HUDEP-2 (cell line): ENCODE results near the gene TFF3.

Experiments
- DNase-seq, 76 experiments: peaks; one replicate each; lab custom pipeline; 2025; ENCODE audit not compliant: unreplicated experiment in 76 of 76; lab: John Stamatoyannopoulos, UW

The TFF3 gene, protein sequence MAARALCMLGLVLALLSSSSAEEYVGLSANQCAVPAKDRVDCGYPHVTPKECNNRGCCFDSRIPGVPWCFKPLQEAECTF

DNA sequence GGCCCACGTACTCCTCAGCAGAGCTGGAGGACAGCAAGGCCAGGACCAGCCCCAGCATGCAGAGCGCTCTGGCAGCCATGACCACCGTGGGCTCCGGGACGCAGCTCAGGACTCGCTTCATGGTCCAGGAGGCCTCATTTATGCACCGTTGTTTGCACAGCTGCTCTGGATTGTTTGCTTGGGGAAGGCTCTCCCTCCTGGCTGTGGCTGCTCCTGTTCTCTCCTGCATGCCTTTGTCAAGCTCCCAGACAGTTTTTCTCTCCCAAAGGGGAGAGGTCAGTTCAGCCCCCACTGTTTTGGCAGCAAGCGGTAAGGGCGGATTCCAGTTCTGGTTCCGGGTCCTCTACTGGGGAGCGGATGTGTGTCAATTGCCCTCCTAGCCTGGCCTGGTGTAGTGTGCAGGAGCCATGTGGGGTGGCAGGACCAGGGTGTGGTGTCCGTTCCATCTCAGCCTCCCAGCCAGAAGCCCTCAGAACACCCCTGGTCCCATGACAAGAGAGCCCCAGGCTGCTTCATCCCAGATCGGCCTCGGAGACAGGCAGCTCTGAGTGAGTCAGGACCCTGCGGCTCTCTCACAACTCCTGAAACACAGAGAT is at the start of gene TFF3:
TFF3 (minus strand) TSS at position 114 of the 596 bp plus-strand sequence; CDS start at position 79, 35 bp downstream.
- DNase-seq: no peak

DNA sequence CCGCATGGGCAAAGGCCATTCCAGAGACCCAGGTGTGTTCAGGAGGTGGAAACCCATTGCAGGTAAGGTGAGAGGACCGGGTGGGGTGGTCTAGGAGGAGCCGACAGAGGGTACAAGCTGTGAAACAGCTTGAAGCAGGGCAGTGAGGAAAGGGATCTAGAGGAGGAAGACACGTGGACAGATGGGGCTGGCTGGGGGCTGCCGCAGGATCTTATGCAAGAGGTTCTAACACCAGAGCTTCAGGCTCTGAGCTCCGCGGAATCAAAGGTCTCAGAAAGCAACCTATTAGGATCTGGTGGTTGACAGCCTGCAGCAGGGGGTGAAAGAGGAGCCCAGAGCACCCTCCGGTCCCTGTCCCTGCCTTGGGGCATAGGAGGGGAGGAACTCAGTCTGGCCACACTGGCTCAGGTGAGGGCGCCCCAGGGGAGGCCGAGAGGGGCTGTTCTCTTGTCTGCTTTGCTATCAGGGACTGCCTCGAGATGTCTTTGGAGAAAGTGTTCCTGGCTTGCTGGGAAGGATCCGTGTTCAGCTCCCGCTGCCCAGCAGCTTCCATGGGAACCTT is 49.2 kb upstream of the TFF3 start:
- DNase-seq: no peak

DNA sequence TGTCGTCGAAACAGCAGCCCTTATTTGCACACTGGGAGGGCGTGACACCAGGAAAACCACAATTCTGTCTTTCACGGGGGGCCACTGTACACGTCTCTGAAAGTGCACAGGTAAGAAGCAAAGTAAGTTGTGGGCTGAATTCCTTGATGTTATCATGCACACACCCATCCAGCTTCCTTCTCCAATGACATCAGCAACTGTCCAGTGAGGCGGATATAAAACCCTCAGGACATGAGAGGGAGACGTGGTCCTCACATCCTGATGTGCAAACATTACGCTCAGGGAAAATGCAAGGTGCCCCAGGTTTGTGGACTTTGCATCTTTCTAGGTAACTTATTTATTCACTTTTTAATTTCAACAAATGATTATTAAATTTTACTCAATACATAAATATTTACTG is 48.1 kb upstream of the TFF3 start:
- no peak for DNase-seq

DNA sequence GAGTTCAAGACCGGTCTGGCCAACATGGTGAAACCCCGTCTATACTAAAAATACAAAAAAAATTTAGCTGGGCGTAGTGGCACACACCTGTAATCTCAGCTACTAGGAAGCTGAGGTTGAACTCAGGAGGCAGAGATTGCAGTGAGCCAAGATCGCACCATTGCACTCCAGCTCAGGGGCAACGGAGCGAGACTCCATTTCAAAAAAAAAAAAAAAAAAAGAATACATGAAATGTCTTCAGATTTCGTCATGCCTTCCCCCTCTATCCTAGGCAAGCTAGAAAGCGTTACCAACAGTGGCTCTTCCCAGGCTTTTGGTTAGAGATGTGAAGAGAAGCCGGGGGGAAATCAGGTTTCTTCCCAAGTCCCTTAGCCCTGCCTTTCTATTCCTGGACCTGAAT is 47.5 kb upstream of the TFF3 start:
- no peak for DNase-seq

DNA sequence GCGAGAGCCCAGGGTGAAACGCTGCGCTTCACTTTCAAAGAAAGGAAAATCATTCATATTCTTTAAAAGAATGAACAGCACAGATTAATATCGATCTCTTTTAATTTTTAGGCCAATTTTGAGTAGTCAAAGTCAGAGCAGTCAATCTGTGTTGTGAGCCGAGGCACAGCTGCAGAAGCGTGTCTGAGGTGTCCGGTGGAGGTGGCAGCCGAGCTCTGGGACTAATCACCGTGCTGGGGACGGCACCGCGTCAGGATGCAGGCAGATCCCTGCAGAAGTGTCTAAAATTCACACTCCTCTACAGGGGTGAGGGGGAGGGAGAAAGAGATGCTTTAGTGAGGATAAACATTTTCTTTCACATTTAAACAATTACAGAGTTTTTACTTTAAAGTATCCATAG is 47.0 kb upstream of the TFF3 start:
- no peak for DNase-seq

DNA sequence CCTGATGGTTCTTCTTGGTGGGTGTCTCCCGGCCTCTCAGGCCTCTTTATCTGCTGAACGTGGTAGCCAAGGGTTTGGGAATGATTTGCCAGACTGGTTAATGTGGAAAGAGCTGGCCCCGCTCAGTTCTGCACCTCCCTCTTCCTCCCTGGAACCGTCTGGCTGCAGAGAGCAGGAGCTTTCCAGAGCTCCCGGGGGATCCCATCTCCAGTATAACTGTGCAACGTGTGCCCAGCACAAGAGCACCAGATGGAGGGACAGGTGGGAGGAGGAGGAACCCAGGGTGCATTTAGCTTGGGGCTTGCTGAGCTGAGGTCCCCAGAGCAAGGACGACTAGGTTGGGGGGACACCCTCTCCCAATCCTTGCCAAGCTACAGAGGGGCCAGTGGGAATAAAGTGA is 46.1 kb upstream of the TFF3 start:
- no peak for DNase-seq

DNA sequence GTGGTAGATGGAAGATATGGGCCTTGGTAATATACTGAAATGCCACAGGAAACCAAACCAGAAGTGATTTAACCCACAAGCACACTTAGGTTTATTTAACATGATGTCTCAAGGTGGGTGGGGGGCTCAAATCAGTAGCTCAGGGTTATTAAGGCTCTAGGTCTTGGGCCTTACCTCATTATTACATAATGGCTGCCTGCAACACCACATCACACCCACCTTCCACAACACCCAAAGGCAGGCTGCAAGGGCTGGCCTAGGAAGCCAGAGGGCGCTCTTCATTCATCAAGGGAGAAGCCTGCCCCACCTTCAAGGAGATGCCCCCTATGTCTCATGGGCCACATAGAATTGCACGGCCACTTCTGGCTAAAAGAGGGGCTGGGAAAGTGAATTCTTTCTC is 45.1 kb upstream of the TFF3 start:
- DNase-seq: no peak

DNA sequence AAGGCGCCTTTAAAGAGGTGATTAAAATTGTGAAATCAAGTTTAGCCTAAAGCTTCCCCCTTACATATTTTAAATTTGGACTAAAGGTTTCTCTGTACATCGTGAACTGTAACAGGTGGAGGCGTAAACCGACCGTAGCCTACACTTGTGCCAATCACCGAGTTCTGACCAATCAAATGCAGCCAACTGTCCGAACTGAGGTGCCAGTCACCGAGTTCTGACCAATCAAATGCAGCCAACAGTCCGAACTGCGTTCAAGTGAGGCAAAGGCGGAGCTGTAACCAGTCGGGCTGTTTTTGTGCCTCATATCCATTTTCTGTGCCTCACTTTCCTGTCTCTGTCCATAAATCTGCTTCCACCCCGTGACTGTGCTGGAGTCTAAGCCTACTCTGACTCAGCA is 43.7 kb upstream of the TFF3 start:
- no peak for DNase-seq

DNA sequence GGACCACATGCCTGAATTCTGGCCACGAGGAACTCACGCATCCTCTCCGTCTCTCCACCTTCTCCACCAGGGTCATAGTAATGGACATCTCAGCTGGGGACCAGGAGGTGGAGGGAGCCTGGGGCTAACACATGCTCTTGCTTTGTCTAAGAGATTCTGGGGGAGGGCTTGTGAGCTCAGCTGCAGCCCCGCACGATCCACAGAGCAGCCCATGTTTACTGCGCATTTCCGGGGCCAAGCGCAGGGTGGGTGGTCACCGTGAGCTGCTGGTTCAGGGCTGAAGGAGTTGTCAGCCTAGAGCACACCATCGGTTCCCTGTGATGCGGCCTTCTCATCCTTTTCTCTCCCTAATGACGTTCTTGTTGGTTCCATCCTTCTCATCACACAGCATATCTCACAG is 43.1 kb upstream of the TFF3 start:
- no peak for DNase-seq

DNA sequence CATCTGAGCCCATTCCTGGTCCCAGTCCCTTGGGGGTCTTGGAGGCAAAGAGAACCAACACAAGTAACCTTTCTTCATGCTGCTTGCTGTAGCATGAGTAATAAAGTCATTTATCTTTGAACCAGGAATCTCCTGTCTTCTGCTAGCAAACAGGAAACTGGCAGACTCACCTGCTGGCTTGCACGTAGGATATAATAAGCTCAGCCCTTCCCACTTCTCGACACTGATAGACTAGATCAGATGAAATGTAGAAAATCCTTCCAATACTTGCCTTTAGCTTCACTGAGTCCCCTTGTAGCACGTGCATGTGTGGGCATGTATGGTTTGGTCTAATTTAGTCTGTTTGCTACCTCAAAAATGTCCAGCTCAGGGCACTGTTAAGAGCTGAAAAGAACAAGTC is 42.1 kb upstream of the TFF3 start:
- no peak for DNase-seq

DNA sequence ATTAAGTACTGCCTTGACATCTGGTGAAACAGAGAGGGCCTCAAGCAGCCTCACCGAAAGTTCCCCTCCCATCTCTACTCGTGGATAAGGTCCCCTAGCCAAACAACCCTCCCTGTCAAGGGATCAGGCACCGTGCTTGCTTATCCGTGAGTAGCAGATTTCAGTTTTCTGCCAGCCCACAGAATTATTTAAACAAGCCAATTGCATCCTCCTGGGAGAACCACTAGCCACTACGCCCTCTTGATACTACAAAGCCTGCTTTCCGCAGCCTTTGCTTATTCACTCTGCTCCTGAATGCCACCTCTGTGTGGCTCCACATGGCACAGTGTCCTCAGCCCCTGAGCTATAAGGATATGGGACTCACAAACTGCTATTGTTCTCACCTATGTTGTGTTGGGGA is 41.4 kb upstream of the TFF3 start:
- no peak for DNase-seq

DNA sequence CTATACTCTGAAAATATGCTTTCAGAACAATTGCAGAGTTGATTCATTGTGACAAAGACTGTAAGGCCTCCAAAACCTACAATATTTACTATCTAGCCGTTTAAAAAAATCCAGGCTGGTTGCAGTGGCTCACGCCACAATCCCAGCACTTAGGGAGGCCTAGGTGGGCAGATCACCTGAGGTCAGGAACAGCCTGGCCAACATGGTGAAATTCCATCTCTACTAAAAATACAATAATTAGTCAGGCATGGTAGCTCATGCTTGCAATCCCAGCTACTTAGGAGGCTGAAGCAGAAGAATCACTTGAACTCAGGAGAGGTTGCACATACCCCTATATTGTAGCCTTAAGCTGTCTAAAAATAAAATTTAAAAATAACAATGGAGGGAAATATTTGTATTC is 40.8 kb upstream of the TFF3 start:
- no peak for DNase-seq

DNA sequence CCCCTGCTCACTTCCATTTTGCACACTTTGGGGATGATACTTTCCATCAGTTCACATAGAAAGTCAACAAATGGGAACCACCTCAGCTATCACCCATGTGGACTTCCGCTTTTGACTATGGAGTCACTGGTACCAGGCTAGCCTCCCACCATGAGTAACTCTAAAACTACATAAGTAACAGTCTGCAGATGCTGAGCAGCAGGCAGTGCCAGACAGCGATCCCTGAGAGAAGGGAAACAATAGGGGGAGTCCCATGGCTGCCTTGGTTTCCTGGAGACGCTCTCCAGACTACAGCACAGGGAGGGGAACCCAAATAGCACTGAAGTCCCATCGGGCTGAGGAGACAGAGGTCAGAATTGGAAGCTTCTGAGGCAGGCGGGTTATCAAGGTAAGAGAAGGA is 38.4 kb upstream of the TFF3 start:
- no peak for DNase-seq

DNA sequence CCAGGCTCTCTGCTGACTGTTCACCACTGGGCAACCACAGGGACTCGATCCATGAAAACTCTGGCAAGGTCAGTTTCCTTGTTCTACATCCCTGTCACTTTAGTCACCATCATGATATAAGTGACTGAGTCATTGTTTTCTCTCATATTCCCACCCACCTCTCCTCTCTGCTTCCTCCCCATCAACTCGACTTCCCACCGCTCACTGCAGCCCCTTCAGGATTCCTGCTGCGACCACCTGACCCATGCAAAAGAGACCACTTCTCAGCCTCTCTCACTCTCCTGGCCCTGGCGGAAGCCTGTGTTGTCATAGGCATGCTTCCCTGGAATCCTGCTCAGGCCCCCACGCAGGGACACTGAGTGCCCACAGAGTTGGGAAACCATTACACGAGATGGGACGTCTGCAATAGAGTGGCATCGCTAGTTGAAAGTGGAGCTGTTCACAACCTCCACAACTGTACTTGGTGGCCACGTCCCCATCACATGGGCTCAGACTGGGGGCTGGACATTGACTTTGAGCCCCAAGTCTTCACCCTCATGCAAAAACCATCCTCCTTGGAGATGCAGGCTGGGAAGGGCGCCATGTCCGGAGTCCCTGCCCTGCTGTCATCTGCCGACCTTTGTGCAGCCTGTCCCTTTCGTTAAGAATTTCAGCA is 37.4 kb upstream of the TFF3 start:
- no peak for DNase-seq

DNA sequence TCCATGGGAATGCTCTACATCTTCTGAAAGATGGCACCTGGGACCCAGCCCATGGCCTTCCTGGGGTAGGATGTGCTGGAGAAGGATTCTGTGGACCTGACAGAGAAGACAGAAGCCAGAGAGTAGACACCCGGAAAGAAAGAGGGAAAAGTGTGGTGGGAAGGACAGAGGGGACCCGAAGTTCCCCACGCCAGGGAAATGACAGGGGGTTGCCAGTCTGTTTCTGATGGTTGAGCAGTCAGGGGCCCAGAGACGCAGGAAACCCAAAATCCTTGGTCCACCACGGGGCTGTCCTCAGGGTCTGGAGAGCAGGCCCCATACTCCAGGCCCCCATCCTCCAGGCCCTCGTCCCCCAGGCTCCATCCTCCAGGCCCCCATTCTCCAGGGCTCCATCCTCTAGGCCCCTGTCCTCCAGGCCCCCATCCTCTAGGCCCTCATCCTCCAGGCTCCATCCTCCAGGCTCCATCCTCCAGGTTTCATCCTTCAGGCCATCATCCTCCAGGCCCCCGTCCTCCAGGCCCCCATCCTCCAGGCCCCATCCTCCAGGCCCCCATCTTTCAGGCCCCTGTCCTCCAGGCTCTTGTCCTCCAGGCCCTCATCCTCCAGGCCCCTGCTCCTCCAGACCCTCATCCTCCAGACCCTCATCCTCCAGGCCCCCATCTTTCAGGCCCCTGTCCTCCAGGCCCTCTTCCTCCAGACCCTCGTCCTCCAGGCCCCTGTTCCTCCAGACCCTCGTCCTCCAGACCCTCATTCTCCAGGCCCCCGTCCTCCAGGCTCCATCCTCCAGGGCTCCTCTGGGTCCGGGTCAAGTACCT is 36.6 kb upstream of the TFF3 start:
- no peak for DNase-seq

DNA sequence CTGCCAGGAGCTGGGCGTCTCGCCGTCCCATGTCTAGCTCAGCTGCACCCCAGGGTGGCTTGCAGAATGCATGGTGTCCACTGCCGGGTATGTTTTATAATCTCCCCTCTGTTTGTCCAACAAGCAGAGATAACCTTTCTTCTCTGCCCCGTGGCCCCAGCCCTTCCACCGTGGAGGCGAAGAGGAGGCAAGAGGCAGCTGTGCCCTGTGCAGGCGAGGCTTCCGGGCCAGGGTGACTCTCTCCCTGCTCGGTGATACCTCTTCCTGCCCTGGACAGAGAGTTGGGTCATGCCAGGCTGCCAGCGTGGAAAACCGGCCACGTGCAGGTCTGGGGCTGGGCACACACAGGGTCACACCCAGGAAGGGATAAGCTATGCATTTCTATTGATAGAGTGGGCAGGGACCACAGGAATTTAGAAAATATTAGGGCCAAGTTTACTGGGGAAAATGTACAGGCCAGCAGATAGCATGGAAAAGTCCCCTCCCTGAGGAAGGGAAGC is 35.8 kb upstream of the TFF3 start, which contains the start of gene TFF2:
TFF2 (minus strand) TSS at position 68 of the 500 bp plus-strand sequence; CDS start at position 31, 37 bp downstream.
- DNase-seq: no peak

DNA sequence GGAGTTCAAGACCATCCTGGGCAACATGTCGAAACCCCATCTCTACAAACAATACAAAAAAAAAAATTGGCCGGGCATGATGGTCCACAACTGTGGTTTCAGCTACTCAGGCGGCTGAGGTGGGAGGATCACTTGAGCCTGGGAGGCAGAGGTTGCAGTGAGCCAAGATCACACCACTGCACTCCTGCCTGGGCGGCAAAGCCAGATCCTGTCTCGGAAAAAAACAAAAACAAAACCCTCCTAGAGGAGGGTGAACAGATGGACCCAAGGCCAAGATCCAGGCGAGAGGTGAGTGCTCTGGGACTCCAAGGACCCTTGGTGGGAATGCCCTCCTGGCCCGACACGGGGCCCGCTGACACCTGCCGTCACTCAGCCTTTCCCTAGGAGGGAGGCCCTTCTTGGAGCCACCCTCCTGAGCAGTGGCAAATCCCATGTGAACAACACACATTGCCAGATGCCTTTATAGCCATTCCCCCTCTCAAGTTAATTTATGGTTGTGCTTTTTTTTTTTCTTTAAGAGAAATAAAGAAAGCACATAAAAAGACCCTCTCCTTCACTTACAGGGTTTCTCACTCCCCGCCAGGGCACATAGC is 35.2 kb upstream of the TFF3 start:
- DNase-seq: no peak

DNA sequence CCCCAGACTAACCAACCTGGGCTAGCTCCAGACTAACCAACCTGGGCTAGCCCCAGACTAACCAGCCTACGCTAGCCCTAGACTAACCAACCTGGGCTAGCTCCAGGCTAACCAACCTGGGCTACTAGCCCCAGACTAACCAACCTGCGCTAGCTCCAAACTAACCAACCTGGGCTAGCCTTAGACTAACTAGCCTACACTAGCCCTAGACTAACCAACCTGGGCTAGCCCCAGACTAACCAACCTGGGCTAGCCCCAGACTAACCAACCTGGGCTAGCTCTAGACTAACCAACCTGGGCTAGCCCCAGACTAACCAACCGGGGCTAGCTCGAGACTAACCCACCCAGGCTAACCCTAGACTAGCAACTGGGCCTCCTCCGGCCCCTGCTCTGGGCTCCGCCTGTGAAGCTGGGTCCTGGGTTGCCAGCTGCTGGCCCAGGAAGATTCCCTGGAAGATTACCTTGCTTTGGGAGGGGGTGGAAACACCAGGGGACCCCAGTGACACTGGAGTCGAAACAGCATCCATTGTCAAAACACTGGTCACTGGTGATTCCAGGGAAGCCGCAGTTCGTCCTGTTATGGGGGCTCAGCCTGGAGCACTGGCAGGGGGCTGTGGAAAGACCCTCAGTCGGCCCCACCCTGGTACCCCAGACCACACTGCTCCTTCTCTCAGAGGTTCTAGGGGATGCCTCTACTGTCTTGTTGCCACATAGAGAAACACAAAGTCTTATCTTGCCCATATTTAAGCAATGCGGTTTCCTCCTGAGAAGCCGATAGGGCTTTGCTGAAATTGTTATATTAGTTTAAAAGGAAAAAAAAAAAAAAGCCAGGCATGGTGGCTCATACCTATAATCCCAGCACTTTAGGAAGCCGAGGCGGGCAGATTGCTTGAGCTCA is 34.5 kb upstream of the TFF3 start:
- no peak for DNase-seq

DNA sequence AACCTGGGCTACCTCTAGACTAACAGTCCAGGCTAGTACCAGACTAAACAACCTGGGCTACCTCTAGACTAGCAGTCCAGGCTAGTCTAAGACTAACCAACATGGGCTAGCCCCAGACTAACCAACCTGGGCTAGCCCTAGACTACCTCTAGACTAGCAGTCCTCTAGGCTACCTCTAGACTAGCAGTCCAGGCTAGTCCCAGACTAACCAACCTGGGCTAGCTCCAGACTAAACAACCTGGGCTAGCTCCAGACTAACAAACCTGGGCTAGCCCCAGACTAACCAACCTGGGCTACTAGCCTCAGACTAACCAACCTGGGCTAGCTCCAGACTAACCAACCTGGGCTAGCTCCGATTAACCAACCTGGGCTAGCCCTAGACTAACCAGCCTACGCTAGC is 33.6 kb upstream of the TFF3 start:
- DNase-seq: no peak
